Putamen (tissue), 1 donor: Measurements from ENCODE around the gene RBKS.

Experiments
- DNase-seq: peaks from one replicate; pipeline ENCODE4 v3.0.0-alpha.2; 2016; ENCODE audit warnings: low spot score

The RBKS gene

GRCh38 chr2:27734305-27734704, 155.9 kb downstream of the RBKS start:
- no peak for DNase-seq
